RPMI8226 (cell line): ENCODE measurements around the gene TEAD3.

Experiments used
- DNase-seq: peaks from one replicate; pipeline ENCODE4 v3.0.0-alpha.2; 2015

TEAD3 gene

DNA sequence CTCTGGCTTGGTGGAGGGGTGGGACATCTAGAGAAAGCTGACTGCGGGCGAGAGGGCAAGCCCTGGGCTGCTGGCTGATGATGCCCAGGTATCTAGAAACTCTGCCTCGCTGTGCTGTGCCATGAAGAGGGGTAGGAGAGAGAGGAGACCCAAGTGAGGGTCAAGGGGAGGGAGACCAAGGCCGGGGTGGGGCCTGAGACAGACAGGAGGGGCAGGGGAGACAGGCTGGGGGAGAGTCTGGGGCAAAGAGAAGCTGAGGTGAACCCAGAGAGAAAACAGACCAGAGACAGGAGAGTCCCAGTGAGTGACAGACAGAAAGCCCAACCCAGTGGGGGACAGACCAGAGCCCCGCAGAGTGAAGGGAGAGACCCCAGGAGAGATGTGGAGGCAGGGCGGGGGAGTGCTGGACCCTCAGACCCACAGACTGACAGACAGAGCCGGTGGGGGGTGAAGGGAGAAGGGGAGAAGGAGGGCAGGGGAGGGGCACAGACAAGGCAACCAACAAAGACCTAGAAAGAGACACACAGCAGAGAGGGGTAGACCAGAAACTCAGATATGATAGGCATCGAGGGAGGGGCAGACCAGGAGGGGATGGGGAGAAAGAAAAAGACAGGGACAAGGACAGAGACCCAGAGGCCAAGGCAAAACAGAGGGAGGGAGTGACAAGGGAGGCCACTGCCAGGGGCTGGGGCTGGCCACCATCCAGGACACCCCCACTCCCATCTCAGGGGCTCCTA is 5.9 kb downstream of the TEAD3 start:
- DNase-seq = no peak

DNA sequence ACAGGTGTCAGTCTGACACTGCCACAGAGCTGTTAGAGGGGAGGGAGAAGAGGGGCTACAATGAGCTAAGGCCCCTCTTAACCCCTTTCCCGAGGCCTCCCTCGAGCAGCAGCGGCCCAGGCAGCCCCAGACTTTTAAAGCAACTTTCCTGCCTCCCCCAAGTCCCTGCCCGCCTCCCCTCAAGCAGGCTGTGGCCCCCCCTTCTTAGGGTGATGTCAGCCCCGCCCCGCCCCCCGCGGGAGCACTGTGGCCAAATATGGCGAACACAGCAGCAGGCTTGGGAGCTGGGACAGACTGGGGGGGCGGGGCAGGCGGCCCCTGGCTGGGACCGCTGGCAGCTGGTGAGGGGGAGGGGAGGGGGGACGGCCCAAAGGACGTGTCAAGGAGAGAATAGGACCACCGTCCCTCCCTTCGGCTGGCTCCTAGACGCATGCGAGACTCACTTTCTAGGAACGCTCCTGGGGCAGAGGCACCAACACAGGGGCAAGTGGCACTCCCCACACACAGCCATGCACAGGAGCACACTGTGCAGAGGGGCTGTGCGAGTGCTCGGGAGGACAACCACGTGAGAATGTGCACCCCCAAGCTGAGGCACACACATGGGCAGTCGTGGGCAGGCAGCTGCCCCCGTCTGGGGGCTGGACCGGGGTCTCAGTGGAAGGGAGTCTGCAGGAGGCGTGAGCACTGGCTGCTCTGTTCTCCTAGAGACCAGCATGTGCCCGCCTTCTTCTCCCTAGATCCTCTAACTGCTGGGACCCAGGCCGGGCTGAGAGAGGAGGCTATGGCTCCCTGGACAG is 6.7 kb downstream of the TEAD3 start:
- no peak for DNase-seq

DNA sequence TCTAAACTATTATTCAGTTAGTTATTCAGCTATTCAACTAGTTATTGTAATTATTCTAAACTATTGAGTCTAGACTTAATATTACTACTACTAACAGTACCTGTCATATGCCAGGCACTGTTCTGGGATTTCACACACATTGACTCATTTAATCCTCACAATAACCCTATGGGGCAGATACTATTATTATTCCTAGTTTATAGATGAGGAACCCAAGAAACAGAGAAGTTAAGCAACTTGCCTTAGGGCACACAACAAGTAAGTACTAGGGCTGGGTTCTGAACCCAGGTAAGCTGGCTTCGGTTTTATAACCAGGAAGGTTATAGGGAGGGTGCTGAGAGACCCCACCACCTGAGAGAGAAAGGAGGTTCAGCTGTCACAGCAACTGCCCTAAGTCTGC is 7.8 kb downstream of the TEAD3 start:
- DNase-seq = no peak

DNA sequence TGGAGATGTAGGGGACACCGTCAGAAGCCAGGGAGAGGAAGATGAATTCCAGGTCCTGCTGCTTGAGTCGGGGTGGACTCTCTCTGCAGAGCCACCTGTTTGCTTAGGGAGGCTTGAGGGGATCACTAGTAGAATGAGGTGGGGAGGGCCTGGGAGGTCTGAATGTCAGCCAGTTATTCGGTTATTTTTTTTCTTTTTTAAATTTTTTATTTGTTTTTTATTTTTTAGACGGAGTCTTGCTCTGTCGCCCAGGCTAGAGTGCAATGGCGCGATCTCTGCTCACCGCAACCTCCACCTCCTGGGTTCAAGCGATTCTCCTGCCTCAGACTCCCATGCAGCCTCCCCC is 8.4 kb downstream of the TEAD3 start:
- DNase-seq = no peak

DNA sequence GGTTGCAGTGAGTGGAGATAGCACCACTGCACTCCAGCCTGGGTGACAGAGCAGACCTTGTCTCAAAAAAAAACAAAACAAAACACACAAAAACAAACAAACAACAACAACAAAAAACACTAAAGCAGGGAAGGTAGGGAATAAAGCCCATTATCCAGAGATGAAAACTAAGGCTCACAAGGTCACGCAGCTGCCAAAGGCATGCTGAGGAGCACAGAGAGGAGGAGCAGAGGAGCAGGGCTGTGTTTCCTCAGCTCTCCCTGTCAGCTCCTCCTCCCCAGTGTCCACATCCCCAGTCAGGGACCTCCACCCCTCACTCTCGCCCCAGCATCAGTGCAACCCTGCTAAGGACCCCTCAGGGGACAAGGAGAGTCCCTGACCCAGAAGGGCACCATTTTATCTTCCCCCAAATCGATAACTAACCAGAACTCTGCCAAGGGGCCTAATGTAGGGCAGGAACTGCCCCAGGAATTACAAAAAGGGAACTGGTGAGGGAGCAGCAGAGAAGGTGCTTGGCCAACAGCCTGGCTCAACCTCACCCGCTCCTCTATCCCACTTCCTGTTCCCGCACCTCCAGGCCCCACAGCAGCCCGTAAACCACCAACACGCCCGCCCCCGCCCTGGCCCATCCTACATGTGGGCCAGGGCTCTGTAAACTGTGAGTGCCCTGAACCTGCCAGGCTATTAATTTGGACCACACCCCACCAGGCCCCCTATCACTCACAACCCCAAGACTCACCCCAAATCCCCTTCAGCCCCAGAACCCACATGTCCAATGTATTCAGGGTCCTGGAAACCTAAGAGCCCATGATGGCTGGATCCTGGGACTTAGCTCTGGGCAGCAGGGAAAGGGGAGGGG is 9.0 kb downstream of the TEAD3 start:
- DNase-seq = no peak

DNA sequence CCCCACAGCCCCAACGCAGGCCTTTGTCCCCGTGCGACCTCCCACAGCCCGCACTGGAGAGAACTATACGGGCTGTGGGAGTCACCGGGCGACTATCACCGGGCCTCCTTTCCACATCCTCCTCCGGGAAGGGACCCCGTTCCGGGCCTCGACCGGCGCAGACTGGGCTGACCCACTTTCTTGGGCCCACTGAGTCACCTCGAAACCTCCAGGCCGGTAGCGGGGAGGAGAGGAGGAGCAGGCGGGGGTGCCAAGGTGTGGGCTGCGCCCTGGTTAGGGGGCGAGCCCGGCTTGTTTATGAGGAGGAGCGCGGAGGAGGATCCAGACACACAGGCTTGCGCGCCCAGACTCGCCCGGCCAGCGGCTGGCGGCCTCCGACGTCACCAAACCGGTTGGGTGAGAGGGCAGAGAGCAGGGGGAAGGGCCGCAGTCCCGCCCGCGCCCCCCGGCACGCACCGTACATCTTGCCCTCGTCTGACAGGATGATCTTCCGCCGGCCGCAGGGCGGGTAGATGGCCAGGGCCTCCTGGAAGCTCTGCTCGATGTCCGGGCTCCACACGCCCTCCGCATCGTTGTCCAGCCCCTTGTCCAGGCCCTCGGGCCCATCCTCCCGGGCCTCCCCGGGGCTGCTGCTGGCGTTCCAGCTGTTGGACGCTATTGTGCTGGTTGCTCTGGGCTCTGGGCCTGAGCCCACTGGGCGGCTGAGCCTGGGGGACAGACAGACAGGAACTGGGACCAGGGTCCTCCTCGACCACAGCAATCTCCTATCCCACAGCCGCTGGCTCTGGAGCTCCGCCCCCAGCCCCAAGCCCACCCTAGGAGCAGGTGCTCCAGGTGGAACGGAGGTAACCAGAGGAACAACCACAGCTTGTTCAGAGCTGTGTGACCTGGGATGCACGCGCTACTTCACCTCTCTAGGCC is 10.6 kb downstream of the TEAD3 start:
- no peak for DNase-seq

DNA sequence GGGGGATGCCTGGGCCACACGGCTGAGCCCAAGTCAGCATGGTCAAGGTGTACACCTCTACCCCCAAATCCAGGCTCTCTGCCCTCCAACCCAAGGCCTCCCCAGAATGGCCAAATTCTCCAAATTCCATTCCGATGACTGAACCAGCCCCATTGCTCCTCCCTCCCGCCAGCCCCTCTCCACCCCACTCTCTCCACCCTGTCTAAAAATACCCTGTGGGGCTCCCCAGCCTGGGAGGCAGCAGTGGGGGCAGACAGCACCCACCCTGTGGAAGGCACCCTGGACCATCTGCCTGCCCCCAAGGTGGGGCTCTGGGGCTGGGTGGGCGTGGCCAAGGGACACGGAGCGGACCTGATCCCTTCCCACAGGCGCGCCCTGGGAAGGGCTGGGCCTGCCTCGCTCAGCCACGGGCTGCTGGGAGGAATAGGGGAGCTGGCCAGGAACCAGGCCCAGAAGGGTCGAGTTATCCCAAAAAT is 11.4 kb downstream of the TEAD3 start:
- no peak for DNase-seq

DNA sequence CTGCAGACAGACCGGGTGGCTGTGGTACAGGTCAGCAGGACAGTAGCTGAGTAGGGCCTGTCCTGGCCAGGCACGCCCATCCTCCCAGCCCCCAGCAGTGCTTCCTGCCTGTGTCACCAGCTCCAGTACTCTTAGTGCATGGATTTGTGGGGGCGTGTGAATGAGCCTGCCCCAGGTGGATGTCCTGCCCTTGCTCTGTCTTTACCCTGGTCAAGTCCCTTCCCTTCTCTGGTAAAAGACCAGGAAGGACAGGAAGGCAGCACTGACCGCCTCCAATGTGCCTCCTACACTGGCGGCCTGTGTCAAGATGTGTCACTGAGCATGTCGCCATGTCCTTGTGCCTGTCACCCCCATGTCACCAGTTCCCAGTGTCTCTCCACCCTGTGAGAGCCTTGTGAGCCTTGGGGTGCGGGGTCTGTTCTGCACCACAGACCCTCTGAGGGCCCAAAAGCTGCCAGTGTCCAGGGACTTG is 11.9 kb downstream of the TEAD3 start:
- no peak for DNase-seq

DNA sequence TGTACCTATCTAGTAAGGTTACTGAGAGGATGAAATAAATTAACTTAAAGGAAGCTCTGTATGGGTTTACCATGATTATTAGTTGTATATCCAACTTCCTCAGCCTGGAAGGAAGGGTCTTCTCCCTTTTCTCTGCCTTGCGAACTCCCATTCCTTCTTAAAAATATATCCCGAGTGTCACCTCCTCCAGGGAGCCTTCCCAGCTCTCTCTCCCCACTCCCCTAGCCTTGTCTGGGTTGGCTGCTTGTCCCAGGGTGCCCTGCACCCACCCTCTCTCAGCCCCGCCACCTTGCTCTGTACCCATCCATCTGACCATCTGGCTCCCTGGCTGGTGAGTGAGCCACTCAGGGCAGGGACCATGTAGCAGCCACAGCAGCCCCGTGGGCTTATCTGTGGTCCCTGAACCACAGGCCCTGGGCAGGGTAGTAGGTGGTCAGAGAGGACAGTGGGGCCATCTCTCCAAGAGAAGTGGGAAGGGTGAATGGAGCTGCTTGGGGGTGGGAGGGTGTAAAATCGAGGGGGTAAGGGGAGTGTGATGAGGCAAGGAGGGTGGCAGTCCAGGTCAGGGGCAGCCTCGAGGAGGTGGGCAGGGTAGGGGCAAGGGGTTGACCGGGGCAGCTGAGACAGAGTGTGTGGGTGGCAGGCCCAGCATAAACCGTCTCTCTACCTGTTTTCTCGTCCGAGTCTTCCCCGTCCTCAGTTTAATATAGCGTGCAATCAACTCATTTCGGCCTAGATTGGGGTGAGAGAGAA is 12.8 kb downstream of the TEAD3 start:
- DNase-seq = no peak

DNA sequence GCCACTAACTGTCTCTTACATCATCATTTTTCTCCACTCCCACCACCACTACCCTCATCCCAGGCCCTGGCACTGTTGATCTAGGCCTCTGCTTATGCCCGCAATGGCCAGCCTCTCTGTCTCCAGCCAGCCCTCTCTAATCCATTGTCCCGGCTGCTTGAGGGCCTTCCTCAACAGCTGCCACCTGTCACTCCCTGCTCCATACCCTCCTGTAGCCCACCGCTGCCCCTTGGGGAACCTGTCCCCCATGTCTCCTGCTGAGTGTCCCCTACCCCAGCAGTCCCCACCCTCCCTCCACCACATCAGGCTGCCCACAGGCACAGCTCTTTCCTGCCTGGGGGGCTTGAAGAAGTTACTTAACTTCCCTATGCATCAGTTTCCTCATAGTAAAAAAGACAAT is 13.4 kb downstream of the TEAD3 start:
- no peak for DNase-seq

DNA sequence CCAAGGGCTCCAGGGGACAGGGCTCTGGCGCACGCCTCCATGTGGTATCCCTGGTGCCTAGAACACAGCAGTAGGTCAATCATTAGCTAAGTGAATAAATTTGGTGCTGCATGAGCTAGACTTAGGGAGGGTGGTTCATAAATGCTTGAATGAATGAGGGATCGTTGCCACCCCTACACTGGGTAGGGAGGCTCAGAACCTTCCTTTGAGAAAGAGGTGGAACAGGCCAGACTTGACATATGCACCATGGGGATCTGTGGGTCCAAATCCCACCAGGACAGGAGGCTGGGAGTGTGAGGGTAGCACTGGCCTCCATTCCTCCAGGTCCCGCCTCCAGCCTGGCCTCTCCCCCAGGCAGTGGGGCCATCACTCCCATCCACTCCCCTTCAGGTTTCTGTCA is 13.8 kb downstream of the TEAD3 start:
- no peak for DNase-seq

DNA sequence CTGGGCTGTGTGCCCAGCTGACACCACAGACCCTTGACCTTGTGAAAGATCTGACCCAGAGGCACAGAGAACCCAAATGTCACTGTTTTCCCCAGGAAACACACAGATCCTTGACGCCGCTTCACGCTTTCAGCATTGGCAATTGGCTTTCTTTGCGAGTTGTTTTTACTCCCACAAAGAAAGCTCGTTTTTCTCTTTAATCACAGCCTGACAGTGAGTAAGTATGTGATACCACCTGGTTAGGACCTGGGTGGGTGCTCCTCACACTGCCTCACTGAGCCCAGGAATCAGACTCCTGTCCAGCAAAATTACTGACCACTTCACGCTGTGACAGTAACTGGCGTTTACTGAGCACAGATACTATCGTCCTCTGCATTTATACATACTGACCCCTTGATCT is 15.7 kb downstream of the TEAD3 start:
- no peak for DNase-seq

DNA sequence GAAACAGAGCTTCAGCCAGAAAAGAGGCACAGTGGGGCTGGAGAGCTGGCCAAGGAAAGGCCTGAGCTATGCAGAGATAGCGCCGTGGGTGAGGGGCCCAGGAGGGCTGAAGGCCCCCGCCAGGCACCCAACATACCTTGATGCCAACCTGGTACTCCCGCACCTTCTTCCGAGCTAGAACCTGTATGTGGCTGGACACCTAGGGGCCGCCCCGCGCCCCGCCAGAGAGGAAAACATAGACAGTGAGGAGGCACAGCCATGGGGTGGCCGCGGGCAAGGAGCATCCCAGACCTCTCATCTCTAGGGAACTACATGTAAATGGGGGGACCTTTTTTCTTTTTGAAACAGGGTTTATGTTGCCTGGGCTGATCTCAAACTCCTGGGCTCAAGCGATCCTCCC is 16.7 kb downstream of the TEAD3 start:
- DNase-seq = no peak

DNA sequence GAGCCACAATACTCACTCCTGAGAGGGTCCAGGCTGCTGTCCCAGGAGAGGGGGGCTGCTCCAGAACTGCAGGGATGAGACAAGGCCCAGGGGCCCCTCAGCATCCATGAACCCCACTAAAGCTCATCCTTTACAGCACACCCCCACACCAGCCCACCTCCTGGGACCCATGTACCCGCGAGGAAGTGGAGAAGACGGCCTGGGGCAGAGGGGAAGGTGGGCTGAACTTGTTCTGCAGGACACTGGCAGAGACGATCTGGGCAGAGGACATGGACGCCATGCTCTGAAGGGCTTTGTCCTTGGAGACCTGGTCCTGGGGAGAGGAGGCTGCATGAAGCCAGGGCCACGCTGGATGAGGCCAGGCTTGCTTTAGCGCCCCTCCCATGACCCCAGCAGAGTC is 18.6 kb downstream of the TEAD3 start:
- no peak for DNase-seq

DNA sequence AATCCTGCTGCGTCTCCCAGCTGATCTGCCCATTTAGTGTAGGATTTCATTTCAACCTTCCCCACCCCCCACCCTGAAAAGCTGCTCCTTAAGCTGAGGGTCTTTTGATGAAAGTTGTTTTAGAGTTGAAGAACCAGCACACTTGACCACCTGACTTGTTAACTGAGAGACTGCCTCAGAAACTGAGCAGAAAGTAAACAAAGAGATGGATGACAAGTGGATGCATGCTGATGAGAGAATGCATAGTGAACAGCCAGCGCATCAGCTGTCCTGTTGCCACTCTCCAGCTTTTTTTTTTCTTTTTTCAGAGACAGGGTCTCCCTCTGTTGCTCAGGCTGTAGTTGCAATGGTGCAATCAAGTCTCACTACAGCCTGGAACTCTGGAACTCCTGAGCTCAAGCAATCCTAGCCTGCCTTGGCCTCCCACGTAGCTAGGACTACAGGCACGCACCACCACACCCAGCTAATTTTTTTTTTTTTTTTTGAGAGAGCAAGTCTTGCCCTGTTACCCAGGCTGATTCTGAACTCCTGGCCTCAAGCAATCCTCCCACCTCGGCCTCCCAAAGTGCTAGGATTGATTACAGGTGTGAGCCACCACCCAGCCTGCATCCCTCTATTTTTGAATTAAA is 19.2 kb downstream of the TEAD3 start:
- DNase-seq = no peak

DNA sequence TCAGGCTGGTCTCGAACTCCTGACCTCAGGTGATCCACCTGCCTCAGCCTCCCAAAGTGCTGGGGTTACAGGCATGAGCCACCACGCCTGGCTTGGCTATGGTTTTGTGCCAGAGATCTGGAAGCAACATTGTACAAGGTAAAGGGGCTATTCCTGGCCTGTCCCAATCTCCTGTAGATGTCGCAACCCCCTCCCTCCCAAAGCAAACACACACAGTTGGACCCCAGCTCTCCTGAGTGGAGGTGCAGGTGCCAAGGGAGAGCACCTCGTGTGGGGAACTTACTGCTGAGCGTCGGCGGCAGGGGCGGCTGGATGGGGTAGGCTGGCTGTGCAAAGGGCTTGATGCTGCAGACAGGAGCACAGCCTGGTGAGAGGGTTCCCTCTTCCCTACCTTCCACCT is 19.9 kb downstream of the TEAD3 start:
- no peak for DNase-seq

DNA sequence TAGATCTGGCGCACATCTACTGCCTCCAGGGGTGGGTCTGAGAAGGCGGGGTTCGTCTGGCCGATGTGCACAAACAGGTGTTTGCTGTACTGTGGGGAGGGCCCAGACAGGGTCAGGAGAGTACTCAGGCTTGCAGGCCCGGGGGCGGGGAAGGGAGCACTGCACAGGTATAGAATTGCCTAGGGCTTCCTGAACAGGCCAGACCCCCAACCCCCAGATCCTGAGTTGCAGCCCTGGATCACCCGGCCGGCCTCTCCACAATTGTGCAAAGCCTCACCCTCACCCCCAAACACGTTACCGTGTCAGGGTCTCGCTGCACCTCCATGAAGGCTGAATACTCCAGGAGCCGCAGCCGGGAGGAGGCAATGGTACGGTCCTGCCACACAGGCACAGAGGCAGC is 20.9 kb downstream of the TEAD3 start:
- no peak for DNase-seq

DNA sequence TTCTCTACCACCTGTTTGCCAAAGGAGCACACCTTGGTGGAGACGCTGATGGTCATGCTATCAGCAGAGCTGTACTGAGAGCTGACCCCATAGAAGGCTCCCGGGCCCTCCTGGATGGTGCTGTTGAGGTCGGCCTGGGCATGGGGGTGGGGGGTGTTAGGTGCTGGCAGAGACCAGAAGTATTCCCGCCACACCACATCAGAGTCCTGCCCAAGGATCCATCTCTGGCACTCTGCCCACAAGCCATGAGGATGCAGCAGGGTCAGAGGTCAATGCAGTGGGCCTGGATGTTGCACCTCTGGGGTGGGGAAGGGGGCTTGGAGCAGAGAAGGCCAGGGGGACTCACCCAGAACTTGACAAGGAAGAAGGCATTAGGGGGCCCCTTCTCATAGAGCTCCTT is 21.3 kb downstream of the TEAD3 start:
- DNase-seq = no peak

DNA sequence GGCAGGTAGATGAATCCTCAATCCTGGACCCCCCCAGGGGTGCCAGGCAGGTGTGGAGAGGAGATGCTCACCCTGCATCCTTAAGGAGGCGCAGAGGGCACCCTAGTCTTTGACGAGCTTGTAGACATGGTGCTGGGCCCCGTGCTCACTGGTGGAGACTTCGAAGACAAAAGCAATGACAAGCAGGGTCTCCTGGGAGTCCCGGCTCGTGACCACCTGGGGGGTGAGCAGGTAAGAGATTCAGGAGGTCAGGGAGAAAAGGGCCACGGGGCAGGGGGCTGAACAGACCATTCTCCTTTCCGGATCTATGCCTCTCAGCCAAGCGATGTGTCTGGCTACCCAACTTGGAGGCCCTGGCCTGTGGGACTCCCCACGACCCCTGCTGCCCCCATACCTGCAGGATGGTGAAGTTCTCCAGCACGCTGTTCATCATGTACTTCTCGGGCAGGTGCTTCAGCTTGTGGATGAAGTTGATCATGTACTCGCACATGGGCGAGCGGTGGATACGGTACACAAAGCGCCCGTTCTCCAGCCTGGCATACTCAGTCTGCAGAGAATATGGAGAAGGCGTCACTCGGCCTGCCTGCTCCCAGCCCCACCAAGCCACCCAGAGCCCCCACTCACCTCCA is 21.8 kb downstream of the TEAD3 start:
- DNase-seq = no peak

DNA sequence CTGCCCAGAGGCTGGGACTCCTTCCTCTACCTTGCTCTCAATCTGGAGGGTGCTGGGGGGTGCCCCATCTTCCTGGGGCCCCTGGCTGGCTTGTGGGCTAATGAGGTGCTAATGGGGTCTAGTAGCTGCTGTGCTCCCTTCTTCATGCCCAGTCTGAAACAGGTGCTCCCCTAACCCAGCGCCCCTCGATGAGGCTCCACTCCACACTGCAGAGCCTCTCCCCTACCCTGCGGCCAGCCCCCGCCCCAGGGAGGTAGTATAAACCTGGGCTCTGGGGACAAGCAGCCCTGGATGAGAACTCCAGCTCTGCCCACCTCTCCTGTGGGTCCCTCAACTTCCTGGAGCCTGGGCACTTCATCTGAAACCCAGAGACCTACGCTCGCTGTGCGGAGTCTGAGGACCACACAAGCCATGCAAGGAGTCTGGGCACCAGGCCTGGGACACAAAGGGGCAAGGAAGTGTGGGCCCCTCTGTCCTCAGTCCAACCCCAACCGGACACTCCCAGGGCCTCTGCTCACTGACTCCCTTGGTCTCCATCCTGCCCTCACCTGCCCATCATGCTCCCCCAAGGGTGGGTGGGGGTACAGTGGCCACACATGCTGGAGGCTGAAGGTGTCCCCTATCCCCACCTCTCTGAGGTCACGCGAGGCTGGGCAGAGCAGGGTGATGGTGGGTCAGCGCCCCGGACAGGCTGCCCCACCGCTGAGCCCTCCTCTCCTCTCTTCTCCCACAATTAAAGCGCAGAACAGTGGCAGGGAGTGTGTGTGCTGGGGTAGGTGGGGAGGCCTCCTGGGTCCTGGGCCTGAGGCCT is 22.5 kb downstream of the TEAD3 start:
- no peak for DNase-seq
